Mucosa of stomach (tissue), 1 donor: ENCODE data around the gene SYNRG.

Source experiments
- H3K27me3 ChIP-seq: one replicate; pipeline ENCODE4 v1.7.0; 2013; ENCODE audit warnings: mild to moderate bottlenecking, low read length; ENCODE audit not compliant: control insufficient read depth, insufficient read depth
- H3K36me3 ChIP-seq: one replicate; pipeline ENCODE4 v1.7.0; 2013; ENCODE audit warnings: low read length; ENCODE audit not compliant: control insufficient read depth, insufficient read depth
- H3K4me1 ChIP-seq: one replicate; pipeline ENCODE4 v1.7.0; 2013; ENCODE audit warnings: mild to moderate bottlenecking, low read length; ENCODE audit not compliant: control insufficient read depth, insufficient read depth
- H3K4me3 ChIP-seq: one replicate; pipeline ENCODE4 v1.7.0; 2013; ENCODE audit warnings: low read length
- H3K9ac ChIP-seq: one replicate; pipeline ENCODE4 v1.7.0; 2013; ENCODE audit warnings: mild to moderate bottlenecking, low read length, moderate library complexity
- H3K9me3 ChIP-seq: one replicate; pipeline ENCODE4 v1.7.0; 2013; ENCODE audit warnings: mild to moderate bottlenecking, low read length, moderate library complexity; ENCODE audit not compliant: control insufficient read depth
- donor health status: Pancreatic carcinoma.

The SYNRG gene

DNA sequence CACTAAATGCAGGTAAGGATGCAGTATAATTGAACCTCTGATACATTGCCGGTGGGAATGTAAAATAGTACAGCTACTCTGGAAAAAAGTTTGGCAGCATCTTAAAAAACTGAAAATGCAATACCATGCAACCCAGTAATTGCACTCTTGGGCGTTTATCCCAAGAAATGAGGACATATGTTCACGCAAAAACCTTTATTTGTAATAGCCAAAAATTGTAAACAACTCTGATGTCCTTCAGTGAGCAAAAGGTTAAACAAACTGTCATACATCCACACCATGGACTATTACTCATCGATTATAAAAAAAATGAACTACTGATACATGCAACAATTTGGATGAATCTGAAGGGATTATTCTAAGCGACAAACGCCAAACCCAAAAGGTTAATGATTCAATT lies 16.9 kb downstream of the SYNRG start:
- no peak overlapping the region for H3K9ac ChIP-seq
- H3K27me3 ChIP-seq = no peaks in the 10 kb centered on the region
- H3K36me3 ChIP-seq = no peaks in the 10 kb centered on the region
- H3K4me3 ChIP-seq = no peak overlapping the region
- H3K9me3 ChIP-seq = no peaks in the 10 kb centered on the region
- H3K4me1 ChIP-seq = no peaks in the 10 kb centered on the region

DNA sequence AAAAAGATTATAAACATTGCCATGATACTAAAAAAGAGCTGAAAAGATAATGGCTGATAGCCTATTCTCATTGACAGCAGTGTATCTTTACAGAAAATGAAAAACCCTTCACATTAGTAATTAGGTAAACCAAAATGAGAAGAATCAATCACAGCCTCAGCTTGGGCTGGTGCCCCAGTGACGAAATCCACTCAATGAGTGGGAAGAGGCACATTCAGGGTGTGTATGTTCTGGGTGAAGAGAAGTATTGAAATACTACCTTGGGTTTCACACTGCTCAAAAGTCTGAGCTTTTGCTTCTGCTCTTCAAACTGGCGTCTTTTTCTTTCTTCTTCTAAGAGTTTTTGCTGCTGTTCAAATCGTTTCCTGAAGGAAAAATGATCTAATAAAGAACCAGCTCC lies 24.2 kb downstream of the SYNRG start:
- no peak overlapping the region for H3K9ac ChIP-seq
- H3K4me1 ChIP-seq = no peaks in the 10 kb centered on the region
- H3K9me3 ChIP-seq = no peaks in the 10 kb centered on the region
- no peaks in the 10 kb centered on the region for H3K27me3 ChIP-seq
- no peak overlapping the region for H3K4me3 ChIP-seq
- H3K36me3 ChIP-seq = peaks cover 4% of the 10 kb centered on the region

DNA sequence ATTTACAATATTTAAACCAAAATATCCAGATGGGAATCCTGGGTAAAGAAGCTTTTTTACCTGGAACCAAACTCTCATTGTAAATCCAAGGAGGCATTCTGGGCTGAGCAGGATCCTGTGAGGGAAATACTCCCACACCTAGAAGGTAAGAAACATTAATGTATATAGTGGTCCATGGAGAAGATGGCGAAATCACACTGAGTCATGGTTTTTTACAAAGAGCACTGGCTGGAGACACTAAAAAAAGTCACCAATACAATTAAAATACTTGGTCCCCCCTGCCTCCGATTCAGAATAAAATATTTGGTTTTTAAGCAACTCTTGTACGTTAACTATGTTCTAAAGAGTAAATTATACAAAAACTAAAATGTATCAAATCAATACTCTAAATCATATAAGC lies 32.9 kb downstream of the SYNRG start:
- Histone ChIP-seq H3K9me3 (no peaks in the 10 kb centered on the region), H3K4me1 (no peaks in the 10 kb centered on the region), H3K36me3 (no peaks in the 10 kb centered on the region), H3K27me3 (no peaks in the 10 kb centered on the region), H3K9ac (no peak overlapping the region), H3K4me3 (no peak overlapping the region)

DNA sequence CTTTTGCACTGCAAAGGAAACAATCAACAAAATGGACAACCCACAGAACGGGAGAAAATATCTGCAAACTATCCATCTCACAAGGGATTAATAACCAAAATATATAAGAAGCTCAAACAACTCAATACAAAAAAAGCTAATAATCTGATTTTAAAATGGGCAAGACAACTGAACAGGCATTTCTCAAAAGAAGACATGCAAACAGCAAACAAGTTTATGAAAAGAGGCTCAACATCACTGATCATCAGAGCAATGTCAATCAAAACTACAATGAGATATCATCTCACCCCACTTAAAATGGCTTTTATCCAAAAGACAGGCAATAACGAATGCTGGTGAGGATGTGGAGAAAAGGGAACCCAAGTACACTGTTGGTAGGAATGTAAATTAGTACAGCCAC lies 34.8 kb downstream of the SYNRG start:
- Histone ChIP-seq H3K27me3 (no peaks in the 10 kb centered on the region), H3K4me1 (no peaks in the 10 kb centered on the region), H3K36me3 (no peaks in the 10 kb centered on the region), H3K9ac (no peak overlapping the region), H3K9me3 (no peaks in the 10 kb centered on the region), H3K4me3 (no peak overlapping the region)

DNA sequence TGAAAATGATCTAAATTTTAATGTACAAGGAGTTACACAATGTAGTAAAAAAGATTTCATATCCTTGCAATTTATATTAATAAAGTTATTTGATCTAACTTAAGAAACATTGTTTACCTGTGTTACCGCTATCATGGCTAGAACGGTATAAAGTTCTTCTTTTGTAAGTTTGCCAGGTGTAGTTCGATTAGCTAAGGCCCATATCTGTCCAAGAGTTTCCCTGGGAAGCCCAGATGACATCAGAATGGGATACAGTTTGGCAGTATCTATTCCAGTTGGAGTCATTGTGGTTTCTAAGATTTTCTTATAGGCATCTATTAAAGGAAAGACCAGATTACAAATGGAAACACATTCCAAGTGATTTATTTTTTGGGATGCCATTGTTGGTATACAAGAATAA lies 37.5 kb downstream of the SYNRG start:
- H3K9me3 ChIP-seq = no peaks in the 10 kb centered on the region
- no peaks in the 10 kb centered on the region for H3K4me1 ChIP-seq
- H3K9ac ChIP-seq = no peak overlapping the region
- H3K27me3 ChIP-seq = no peaks in the 10 kb centered on the region
- H3K36me3 ChIP-seq = no peaks in the 10 kb centered on the region
- no peak overlapping the region for H3K4me3 ChIP-seq

DNA sequence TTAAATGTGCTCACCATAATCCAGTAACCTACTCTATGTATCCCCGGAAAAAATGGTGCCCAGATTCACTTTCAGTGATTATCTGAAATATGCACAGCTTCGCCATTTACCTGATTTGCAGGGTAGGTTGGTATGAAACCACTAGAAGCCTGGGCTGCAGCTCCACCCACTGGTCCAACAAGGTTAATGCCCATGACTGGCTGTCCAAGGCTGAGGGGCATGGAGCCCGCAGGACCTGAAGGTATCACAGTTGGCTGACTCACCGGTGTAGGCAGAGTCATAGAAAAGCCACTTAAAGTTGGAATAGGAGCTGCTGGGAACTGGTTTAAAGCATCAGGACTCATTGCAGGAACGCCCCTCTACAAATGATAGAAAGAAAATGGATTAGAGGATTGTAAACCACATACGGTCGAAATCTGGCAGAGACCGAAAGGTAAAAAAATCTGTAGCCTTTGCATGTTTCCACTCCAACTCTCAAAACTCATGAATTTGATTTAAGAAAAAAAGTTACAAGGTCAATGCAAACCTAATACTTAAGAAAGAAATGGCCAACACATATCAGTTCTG lies 38.6 kb downstream of the SYNRG start:
- H3K4me1 ChIP-seq = no peaks in the 10 kb centered on the region
- no peaks in the 10 kb centered on the region for H3K27me3 ChIP-seq
- H3K36me3 ChIP-seq = no peaks in the 10 kb centered on the region
- H3K9me3 ChIP-seq = no peaks in the 10 kb centered on the region
- no peak overlapping the region for H3K9ac ChIP-seq
- no peak overlapping the region for H3K4me3 ChIP-seq

DNA sequence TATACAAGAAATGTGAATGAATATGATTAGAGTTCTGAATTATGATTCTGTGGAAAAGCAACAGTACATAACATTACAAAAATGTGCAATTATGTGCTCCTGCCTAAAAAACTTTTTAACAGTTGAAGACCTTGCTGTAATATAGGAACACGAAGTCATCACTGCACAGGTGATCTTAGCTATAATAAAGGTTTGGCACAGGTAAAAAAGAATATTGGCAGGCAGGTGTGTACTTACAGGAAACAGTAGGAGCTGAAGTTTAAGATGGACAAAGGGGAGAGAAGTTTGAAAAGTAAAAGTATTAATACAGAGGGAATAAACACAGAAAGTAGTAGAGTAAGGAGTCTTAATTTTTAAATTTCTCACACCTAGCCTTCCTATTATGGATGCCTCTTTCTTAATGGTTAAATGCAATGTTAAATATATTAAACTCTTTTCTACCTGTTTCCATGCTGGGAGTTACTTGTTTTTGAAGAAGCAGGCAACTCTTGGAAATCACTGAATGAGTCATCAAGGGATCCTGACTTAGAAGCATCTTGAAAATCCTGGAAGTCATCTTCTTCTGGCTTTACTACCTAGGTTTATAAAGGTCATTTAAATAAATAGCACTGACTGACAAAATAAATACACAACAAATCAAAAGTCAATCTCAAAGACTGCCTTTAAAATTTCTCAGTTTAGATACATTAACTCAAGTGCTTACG lies 40.7 kb downstream of the SYNRG start:
- H3K9me3 ChIP-seq = no peaks in the 10 kb centered on the region
- H3K9ac ChIP-seq = no peak overlapping the region
- H3K36me3 ChIP-seq = no peaks in the 10 kb centered on the region
- no peaks in the 10 kb centered on the region for H3K27me3 ChIP-seq
- H3K4me3 ChIP-seq = no peak overlapping the region
- no peaks in the 10 kb centered on the region for H3K4me1 ChIP-seq

DNA sequence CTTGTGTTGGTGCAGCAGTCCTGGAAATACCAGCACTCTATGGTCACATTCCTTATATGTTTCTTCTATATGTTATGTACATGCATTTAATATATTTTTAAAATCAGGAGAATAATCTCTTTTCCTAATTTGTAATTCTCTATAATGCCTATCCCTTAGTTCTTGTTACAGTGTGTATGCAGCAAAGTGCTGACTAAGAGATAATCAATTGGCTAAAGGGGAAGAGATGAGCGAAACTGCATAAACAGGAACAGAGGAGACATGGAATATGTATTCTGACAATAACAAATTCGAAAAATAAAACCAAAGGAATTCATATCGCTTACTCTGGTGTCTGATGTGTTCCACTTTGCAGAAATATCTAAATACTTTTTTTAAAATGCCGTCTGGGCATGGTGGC lies 41.7 kb downstream of the SYNRG start:
- Histone ChIP-seq H3K4me1 (no peaks in the 10 kb centered on the region), H3K9ac (no peak overlapping the region), H3K9me3 (no peaks in the 10 kb centered on the region), H3K36me3 (no peaks in the 10 kb centered on the region), H3K4me3 (no peak overlapping the region), H3K27me3 (no peaks in the 10 kb centered on the region)

DNA sequence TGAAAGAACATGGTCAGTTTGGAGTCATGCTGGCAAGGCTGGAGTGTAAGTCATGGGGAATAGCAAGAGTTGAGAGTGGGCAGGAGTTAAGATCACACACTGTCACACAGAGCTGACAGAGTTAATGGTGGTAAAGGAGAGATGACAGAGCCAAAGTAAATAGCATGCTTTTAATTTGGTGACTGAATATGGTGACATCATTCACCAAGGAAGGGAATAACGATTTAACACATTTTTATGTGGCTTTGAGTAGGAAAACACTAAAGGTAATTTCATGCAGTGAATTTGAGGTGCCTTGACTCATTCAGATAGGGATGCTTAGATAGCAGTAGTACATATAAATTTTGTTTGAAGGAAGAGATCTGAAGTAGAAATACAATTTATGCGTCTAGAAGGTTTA lies 42.1 kb downstream of the SYNRG start:
- H3K4me1 ChIP-seq = no peaks in the 10 kb centered on the region
- H3K9me3 ChIP-seq = no peaks in the 10 kb centered on the region
- H3K9ac ChIP-seq = no peak overlapping the region
- H3K36me3 ChIP-seq = no peaks in the 10 kb centered on the region
- H3K4me3 ChIP-seq = no peak overlapping the region
- no peaks in the 10 kb centered on the region for H3K27me3 ChIP-seq

DNA sequence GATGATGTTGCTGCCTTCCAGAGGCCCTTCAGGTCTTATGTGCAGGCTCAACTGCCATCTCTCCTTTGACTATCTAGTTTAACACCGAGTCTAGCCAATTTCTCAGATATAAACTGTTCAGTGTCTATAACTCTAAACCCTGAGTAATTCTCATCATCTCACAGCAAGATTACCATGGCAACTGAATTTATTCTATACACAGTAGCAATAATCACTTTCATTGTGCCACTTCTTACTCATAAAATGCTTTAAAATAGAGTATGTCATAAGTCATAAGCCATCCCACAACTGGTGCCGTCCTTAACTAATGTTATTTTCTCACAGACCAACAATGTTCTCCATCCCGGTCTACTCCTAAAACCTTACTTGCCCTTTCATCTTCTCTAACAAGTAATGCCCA lies 45.0 kb downstream of the SYNRG start:
- Histone ChIP-seq H3K36me3 (no peaks in the 10 kb centered on the region), H3K9me3 (no peaks in the 10 kb centered on the region), H3K4me3 (no peak overlapping the region), H3K27me3 (no peaks in the 10 kb centered on the region), H3K9ac (no peak overlapping the region), H3K4me1 (no peaks in the 10 kb centered on the region)

DNA sequence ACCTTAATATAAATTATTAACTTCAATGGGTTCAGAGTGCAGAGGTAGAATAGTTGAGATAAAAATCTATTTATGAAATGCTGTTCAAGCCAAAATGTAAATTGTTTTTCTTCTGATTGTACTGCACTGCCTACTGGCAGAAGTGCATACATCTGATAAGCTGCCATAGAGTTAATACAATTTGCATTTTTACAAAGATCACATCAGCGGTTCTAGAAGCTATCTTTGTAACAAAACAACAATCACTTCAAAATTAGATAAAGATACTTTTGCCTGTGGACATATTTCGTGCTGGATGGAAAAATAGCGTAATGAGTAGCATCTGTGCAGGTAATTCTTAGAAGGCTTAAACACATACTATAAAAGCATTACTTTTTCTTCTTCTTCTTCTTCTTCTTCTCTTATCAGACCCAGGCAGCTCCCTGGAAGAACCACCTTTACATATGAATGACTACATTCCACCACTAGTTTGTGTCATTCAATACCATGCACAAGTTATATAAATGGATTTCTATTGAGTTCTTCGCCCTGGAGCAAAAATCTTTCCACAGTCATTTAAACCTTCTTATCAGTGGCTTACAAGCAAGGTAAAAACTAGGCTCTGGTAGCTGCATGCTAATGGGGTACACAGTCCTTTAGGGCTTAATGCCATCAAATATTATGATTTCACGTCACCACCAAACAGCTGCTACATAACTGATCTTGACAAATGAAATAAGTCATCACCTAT lies 47.0 kb downstream of the SYNRG start:
- Histone ChIP-seq H3K27me3 (no peaks in the 10 kb centered on the region), H3K36me3 (peaks cover 8% of the 10 kb centered on the region), H3K4me1 (no peaks in the 10 kb centered on the region), H3K9ac (no peak overlapping the region), H3K4me3 (no peak overlapping the region), H3K9me3 (no peaks in the 10 kb centered on the region)

DNA sequence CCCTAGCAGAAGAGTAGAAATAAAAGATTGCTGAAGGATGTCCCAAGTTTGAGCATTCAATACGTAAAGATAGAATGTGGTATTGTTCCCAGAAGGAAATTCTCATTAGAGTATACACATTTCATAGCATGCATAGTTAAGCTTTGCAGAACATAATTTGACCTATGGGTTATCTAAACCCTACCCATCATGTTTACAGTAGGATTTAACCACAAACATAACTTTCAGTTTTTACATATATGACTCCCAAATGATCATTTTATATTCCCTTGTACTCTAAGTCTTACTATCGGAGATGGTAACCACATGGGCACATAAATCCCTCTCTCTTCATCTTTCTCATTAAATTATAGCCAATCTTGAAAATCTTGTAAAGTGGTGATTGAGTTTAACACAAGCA lies 50.9 kb downstream of the SYNRG start:
- Histone ChIP-seq H3K36me3 (peaks cover 9% of the 10 kb centered on the region), H3K9ac (no peak overlapping the region), H3K4me3 (no peak overlapping the region), H3K9me3 (no peaks in the 10 kb centered on the region), H3K4me1 (no peaks in the 10 kb centered on the region), H3K27me3 (no peaks in the 10 kb centered on the region)
